Hepatocyte (in vitro differentiated cells): ENCODE data around the gene KMT5B. TPM values are rescaled to one million over a fixed set of nuclear protein-coding genes. Genes with fewer than 3 reads are reported as not detected.

Experiments
- DNase-seq: peaks from one replicate; pipeline ENCODE4 v3.0.0-alpha.2; 2016; ENCODE audit warnings: low spot score
- H2AFZ ChIP-seq: fragments of 200-600 bp; sonication (generic); 2 replicates; pipeline ENCODE4 v1.6.0; 2016; ENCODE audit warnings: antibody characterized with exemption, mild to moderate bottlenecking
- H3K27ac ChIP-seq: fragments of 200-600 bp; sonication (generic); 2 replicates; pipeline ENCODE4 v1.5.1; 2016; ENCODE audit warnings: mild to moderate bottlenecking
- H3K27me3 ChIP-seq: fragments of 200-600 bp; sonication (generic); 2 replicates; pipeline ENCODE4 v1.6.1; 2016
- H3K36me3 ChIP-seq: fragments of 200-600 bp; sonication (generic); replicated peaks from 2 replicates; pipeline ENCODE4 v1.5.1; 2016; ENCODE audit warnings: low read depth; ENCODE audit not compliant: insufficient read depth
- H3K4me1 ChIP-seq: fragments of 200-600 bp; sonication (generic); 2 replicates; pipeline ENCODE4 v1.5.1; 2016; ENCODE audit warnings: mild to moderate bottlenecking, moderate library complexity; ENCODE audit not compliant: insufficient read depth
- H3K4me2 ChIP-seq: fragments of 200-600 bp; sonication (generic); 2 replicates; pipeline ENCODE4 v1.6.0; 2016
- H3K4me3 ChIP-seq: fragments of 200-600 bp; sonication (generic); 2 replicates; pipeline ENCODE4 v1.5.1; 2016; ENCODE audit warnings: mild to moderate bottlenecking
- H3K79me2 ChIP-seq: fragments of 200-600 bp; sonication (generic); 2 replicates; pipeline ENCODE4 v1.6.0; 2017; ENCODE audit warnings: mild to moderate bottlenecking
- H3K9me2 ChIP-seq: fragments of 200-600 bp; sonication (generic); replicated peaks from 2 replicates; pipeline ENCODE4 v1.6.0; 2017; ENCODE audit warnings: mild to moderate bottlenecking; ENCODE audit not compliant: insufficient read depth
- H3K9me3 ChIP-seq: fragments of 200-600 bp; sonication (generic); 2 replicates; pipeline ENCODE4 v1.5.1; 2016; ENCODE audit warnings: low read depth, mild to moderate bottlenecking
- H4K20me1 ChIP-seq: fragments of 200-600 bp; sonication (generic); 2 replicates; pipeline ENCODE4 v1.6.0; 2016; ENCODE audit warnings: mild to moderate bottlenecking; ENCODE audit not compliant: insufficient read depth, poor library complexity, severe bottlenecking
- CTCF ChIP-seq: fragments of 200-600 bp; sonication (generic); IDR thresholded peaks from 2 replicates; pipeline ENCODE4 v1.5.1; 2016; ENCODE audit warnings: antibody characterized with exemption, mild to moderate bottlenecking; ENCODE audit not compliant: poor library complexity
- EZH2 ChIP-seq: fragments of 200-600 bp; sonication (generic); IDR thresholded peaks from 2 replicates; pipeline ENCODE4 v1.6.1; 2016; ENCODE audit warnings: antibody characterized with exemption, mild to moderate bottlenecking, borderline replicate concordance
- EZH2phosphoT487 ChIP-seq: fragments of 200-600 bp; sonication (generic); IDR thresholded peaks from one replicate; pipeline ENCODE4 v1.6.1; 2018; ENCODE audit warnings: antibody characterized with exemption, mild to moderate bottlenecking, low read depth, moderate library complexity; ENCODE audit not compliant: unreplicated experiment, severe bottlenecking
- WGBS: methylation state at CpG from one replicate; pipeline ENCODE4 v1.1.6; 2016; ENCODE audit warnings: low lambda C conversion rate; ENCODE audit errors: missing lambda C conversion rate; 5-methylcytosine and 5-hydroxymethylcytosine counted together
- polyA plus RNA-seq: library from polyadenylated mRNA; unstranded; fragments of >200 nt; fragmentation: Nextera tagmentation; extraction: Ambion mirVana; gene quantifications from 2 replicates; pipeline ENCODE4 v1.2.1, GENCODE V29; 2016
- total RNA-seq: library from RNA; depleted of rRNA; stranded (reverse); fragments of >200 nt; gene quantifications from 2 replicates; pipeline ENCODE4 v1.2.3, GENCODE V29; 2014

Gene KMT5B
- total and polyA plus RNA-seq, 2 experiments from 2014 or later, result 29.9 to 36.0 TPM

DNA sequence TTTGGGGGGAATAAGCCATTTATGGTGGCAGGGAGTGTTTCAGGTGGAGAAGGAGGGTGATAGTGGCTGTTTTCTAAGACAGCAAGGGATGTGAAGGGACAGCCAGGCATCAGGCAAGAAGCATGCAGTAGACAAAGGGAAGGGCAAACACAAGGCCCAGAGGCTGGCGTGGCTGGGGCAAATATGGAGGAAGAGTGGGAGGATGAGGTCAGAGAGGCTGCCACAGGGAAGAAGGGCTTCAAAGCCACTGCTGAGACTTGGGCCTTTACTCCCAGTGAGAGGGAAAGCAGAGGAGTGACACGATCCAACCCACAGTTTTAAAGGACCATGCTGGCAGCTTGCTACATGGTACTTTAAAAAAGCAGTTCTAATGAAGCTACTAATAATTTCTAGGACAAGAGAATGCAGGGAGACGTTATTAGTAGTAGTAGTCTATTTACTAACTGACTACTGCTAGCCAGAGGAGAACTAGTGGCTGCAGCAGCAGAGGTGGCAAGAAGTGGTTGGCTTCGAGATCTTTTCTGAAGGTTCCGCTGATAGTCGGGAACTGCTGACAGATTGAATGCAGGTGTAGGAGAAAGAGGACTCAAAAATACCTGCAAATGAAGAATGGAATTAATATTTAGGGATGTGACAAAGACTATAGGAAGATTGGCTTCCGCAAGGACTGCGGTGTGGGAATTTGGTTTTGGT is 13.7 kb downstream of the KMT5B start:
- no peaks in the 10 kb centered on the region for H3K27me3 ChIP-seq
- H4K20me1 ChIP-seq, result peaks cover 100% of the 10 kb centered on the region
- no peaks in the 10 kb centered on the region for H3K9me2 ChIP-seq
- WGBS, result 92% methylated on average over 8 of the region's 8 CpGs
- no peak overlapping the region for H3K4me2 ChIP-seq
- H3K79me2 ChIP-seq, result peaks cover 100% of the 10 kb centered on the region
- no peak overlapping the region for H3K4me3 ChIP-seq
- no peak for TF ChIP-seq CTCF
- no peak for TF ChIP-seq EZH2phosphoT487
- no peak for TF ChIP-seq EZH2
- no peak overlapping the region for H2AFZ ChIP-seq
- H3K9me3 ChIP-seq, result no peaks in the 10 kb centered on the region
- H3K27ac ChIP-seq, result no peak overlapping the region
- H3K4me1 ChIP-seq, result peaks cover 12% of the 10 kb centered on the region
- no peak for DNase-seq
- H3K36me3 ChIP-seq, result no peaks in the 10 kb centered on the region

GRCh38 chr11:68196219-68196618 is 16.9 kb downstream of the KMT5B start:
- Histone ChIP-seq H3K4me2 (no peak overlapping the region), H3K9me3 (no peaks in the 10 kb centered on the region), H3K79me2 (peaks cover 100% of the 10 kb centered on the region), H2AFZ (no peak overlapping the region), H4K20me1 (peaks cover 99% of the 10 kb centered on the region), H3K9me2 (no peaks in the 10 kb centered on the region), H3K27me3 (no peaks in the 10 kb centered on the region), H3K4me3 (no peak overlapping the region), H3K4me1 (peaks cover 13% of the 10 kb centered on the region), H3K27ac (no peak overlapping the region), H3K36me3 (no peaks in the 10 kb centered on the region)
- TF ChIP-seq EZH2phosphoT487 (no peak), CTCF (no peak), EZH2 (no peak)
- DNase-seq, result no peak

DNA sequence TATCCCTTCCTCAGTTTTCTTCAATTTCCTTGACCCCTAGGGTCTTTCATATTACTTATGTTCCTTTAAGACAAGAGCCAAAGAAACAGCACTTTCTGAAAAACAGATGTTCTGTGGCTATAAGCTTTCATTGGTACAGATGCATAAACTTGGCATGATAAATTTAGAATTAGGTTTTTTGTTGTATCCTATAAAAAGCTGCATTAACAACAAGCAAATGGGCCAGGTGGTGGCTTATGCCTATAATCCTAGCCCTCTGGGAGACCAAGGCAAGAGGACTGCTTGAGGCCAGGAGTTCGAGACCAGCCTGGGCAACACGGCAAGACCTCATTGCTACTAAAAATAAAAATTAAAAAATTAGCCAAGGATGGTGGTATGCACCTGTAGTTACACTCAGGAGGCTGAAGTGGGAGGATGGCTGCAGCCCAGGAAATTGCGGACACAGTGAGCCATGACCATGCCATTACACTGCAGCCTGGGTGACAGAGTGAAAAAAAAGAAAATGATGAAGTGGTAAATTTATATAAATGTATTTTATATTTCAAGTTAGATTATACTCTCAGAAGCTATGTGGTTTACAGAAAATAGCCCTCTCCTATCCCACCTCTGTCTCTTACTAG is 18.3 kb downstream of the KMT5B start:
- H3K36me3 ChIP-seq, result no peaks in the 10 kb centered on the region
- H3K4me3 ChIP-seq, result no peak overlapping the region
- peaks cover 4% of the 10 kb centered on the region for H3K4me1 ChIP-seq
- no peak overlapping the region for H2AFZ ChIP-seq
- TF ChIP-seq EZH2 (no peak), EZH2phosphoT487 (no peak), CTCF (no peak)
- no peak overlapping the region for H3K27ac ChIP-seq
- 97% methylated on average over 3 of the region's 3 CpGs for WGBS
- no peak overlapping the region for H3K4me2 ChIP-seq
- H3K9me3 ChIP-seq, result no peaks in the 10 kb centered on the region
- peaks cover 99% of the 10 kb centered on the region for H4K20me1 ChIP-seq
- H3K79me2 ChIP-seq, result peaks cover 100% of the 10 kb centered on the region
- DNase-seq, result no peak
- H3K9me2 ChIP-seq, result no peaks in the 10 kb centered on the region
- no peaks in the 10 kb centered on the region for H3K27me3 ChIP-seq
